ENCODE data around the gene CDC37.

- TF ChIP-seq CTCF (conservative IDR thresholded peaks at IDR 0.05; ENCODE audit: low read depth, low read length): no peak
- TF ChIP-seq EZH2 (IDR thresholded peaks at IDR 0.05; ENCODE audit: low read length, unreplicated experiment): no peak
- no peak for TF ChIP-seq EZH2phosphoT487 (IDR thresholded peaks at IDR 0.05; ENCODE audit: borderline replicate concordance, low read length)
Measured at GRCh38 chr19:10380313-10381102, 22.8 kb downstream of the CDC37 start, which contains the start of gene TYK2.

Measured in PC-3 (cell line).